ENCODE measurements around the gene IRF6. TPM values are rescaled to one million over a fixed set of nuclear protein-coding genes. Genes with fewer than 3 reads are reported as not detected.
A peak's percentile ranks its signal among the peaks of the same experiment; 100 is the strongest.
"Not testable (repeated sequence)": the region's sequence is repeated elsewhere in the genome, so short reads cannot be mapped to it uniquely, and the experiment has no call there.

Gene IRF6
- total RNA-seq, 2 experiments from 2014 or later = not detected

DNA sequence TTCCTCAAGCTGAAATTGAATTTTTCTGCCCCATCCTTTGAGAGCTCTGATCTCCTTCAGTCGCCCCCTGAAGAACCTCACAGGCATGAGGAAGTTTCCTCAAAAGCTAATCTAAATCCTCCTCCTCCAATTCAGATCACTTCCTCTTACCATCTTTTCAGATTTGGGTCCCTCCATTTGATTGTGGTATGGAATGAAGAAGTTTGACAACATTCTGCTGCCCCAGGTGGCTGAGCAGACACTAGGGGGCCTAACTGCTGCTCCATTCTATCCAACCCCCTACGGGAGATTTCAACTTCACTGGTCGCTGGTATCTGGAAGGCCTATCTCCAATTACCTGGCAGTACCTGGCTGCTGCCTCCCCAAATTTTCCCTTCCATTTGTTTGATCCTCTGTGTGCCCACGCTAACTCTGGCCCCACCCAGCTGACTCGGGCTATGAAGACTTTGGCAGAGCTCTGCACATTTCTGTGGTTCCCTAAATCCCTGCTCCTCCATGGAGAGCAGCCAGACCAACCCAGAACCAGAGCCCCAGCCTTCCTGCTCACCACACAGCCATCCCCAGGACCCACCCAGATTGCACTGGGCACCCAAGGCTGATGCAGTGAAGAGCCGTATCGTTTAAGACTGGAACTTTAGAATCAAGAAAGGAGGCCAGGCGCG is 7.8 kb downstream of the IRF6 start:
- DNase-seq (ENCODE audit: low spot score) = peak; percentile 28
- H4K20me1 ChIP-seq (ENCODE audit: insufficient read depth, low read length) = no peaks in the 10 kb centered on the region
- H3K9me2 ChIP-seq (ENCODE audit: insufficient read depth, low read length) = no peaks in the 10 kb centered on the region
- peak overlapping the region; percentile 70; the same call in 1 of the 2 replicates for H2AFZ ChIP-seq (ENCODE audit: low read length)
- POLR2A ChIA-PET = interaction anchor here (1.0 to 1.5 kb wide), 2 partner anchors 11 to 513 kb away, joined by 4 to 7 read pairs; no protein-coding TSS in a partner anchor
- no TSS peak for BruUV-seq (replicated peaks)
- H3K9me3 ChIP-seq (ENCODE audit: low read length) = no peaks in the 10 kb centered on the region
- no peak overlapping the region for H3K27ac ChIP-seq (ENCODE audit: low read depth, low read length, poor library complexity, severe bottlenecking)
- no peaks in the 10 kb centered on the region for H3K79me2 ChIP-seq (ENCODE audit: insufficient read depth, low read depth, low read length)
- H3K4me3 ChIP-seq (ENCODE audit: low read depth, low read length, poor library complexity, severe bottlenecking) = no peak overlapping the region
- peaks cover 7% of the 10 kb centered on the region for H3K4me1 ChIP-seq (ENCODE audit: insufficient read depth, low read length, poor library complexity, severe bottlenecking)
- CTCF ChIA-PET (ENCODE audit: unreplicated experiment) = interaction anchor here (0.9 to 1.2 kb wide), 2 partner anchors 11 to 26 kb away, joined by 3 to 4 read pairs; no protein-coding TSS in a partner anchor
- no peaks in the 10 kb centered on the region for H3K36me3 ChIP-seq (ENCODE audit: insufficient read depth, low read length)
- no peak for TF ChIP-seq EZH2phosphoT487 (IDR thresholded peaks at IDR 0.05; ENCODE audit: borderline replicate concordance, low read depth, low read length)
- TF ChIP-seq CTCF (conservative IDR thresholded peaks at IDR 0.05; ENCODE audit: low read length) = peak; percentile 67
- H3K4me2 ChIP-seq (ENCODE audit: low read length) = 0 out of 2 replicates have a peak overlapping the region, but pooled peaks have one; percentile 10
- intact Hi-C loops (cut with micrococcal nuclease; ENCODE audit: unreplicated experiment) = no loop called here

GRCh38 chr1:209793711-209794110 is 12.2 kb downstream of the IRF6 start:
- BruUV-seq (replicated peaks); H3K9me3 ChIP-seq (ENCODE audit: low read length); H3K9me2 ChIP-seq (ENCODE audit: insufficient read depth, low read length); H3K27ac ChIP-seq (ENCODE audit: low read depth, low read length, poor library complexity, severe bottlenecking); H3K79me2 ChIP-seq (ENCODE audit: insufficient read depth, low read depth, low read length); H3K4me1 ChIP-seq (ENCODE audit: insufficient read depth, low read length, poor library complexity, severe bottlenecking); CTCF ChIA-PET (ENCODE audit: unreplicated experiment); H2AFZ ChIP-seq (ENCODE audit: low read length); H4K20me1 ChIP-seq (ENCODE audit: insufficient read depth, low read length); H3K36me3 ChIP-seq (ENCODE audit: insufficient read depth, low read length); DNase-seq (ENCODE audit: low spot score); H3K4me2 ChIP-seq (ENCODE audit: low read length); H3K4me3 ChIP-seq (ENCODE audit: low read depth, low read length, poor library complexity, severe bottlenecking); intact Hi-C loops (cut with micrococcal nuclease; ENCODE audit: unreplicated experiment): not testable (repeated sequence)
- POLR2A ChIA-PET = interaction anchor here (0.6 to 0.7 kb wide), 2 partner anchors 8 to 281 kb away, joined by 4 read pairs; no protein-coding TSS in a partner anchor

DNA sequence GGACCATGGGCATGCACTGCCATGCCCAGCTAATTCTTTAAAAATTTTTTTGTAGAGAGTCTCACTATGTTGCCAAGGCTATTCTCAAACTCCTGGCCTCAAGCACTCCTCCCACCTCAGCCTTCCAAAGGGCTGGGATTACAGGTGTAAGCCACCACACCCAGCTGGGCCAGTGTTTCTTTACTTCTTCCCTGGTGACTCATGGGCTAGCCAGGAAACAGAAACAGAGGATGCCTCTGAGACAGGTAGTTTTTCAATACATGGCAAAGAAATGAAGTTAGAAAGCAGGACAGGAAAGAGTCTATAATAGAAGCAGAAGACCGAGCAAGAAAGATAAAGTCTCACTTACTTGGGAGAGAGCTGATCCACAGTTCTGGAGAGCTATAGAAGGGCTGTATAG is 14.0 kb downstream of the IRF6 start:
- no peaks in the 10 kb centered on the region for H3K9me3 ChIP-seq (ENCODE audit: low read length)
- H3K4me1 ChIP-seq (ENCODE audit: insufficient read depth, low read length, poor library complexity, severe bottlenecking) = no peaks in the 10 kb centered on the region
- no TSS peak for BruUV-seq (replicated peaks)
- H4K20me1 ChIP-seq (ENCODE audit: insufficient read depth, low read length) = no peaks in the 10 kb centered on the region
- no peak overlapping the region for H3K4me3 ChIP-seq (ENCODE audit: low read depth, low read length, poor library complexity, severe bottlenecking)
- POLR2A ChIA-PET = no interaction called here
- H2AFZ ChIP-seq (ENCODE audit: low read length) = no peak overlapping the region
- no peak overlapping the region for H3K27ac ChIP-seq (ENCODE audit: low read depth, low read length, poor library complexity, severe bottlenecking)
- TF ChIP-seq EZH2phosphoT487 (IDR thresholded peaks at IDR 0.05; ENCODE audit: borderline replicate concordance, low read depth, low read length) = no peak
- TF ChIP-seq CTCF (conservative IDR thresholded peaks at IDR 0.05; ENCODE audit: low read length) = no peak
- H3K79me2 ChIP-seq (ENCODE audit: insufficient read depth, low read depth, low read length) = no peaks in the 10 kb centered on the region
- H3K36me3 ChIP-seq (ENCODE audit: insufficient read depth, low read length) = no peaks in the 10 kb centered on the region
- H3K9me2 ChIP-seq (ENCODE audit: insufficient read depth, low read length) = no peaks in the 10 kb centered on the region
- CTCF ChIA-PET (ENCODE audit: unreplicated experiment) = no interaction called here
- DNase-seq (ENCODE audit: low spot score) = no peak
- intact Hi-C loops (cut with micrococcal nuclease; ENCODE audit: unreplicated experiment) = no loop called here
- no peak overlapping the region for H3K4me2 ChIP-seq (ENCODE audit: low read length)

All from OCI-LY7 (cell line).